ENCODE data around the gene CCL7.

DNA sequence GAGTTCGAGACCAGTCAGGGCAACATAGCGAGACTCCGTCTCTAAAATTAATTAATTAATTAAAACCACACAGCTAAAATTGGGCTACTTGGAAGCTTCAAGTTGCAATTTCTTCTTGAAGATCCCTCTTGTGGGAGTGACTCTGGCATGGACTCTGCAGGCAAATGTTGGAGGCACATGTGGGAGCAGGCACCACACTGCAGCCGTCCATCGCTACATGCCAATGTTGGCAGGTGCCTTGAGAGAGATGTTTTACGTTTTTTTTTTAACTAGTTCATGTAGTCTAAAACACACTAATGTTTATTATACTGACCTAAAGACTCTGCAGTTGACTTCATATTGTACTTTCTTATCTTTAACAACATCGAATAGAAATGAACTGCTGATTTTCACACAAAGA, 41.3 kb downstream of the CCL7 start:
- no peak for TF ChIP-seq EZH2phosphoT487 (IDR thresholded peaks at IDR 0.05; ENCODE audit: borderline replicate concordance, low read length)
- TF ChIP-seq, protein P1, sequence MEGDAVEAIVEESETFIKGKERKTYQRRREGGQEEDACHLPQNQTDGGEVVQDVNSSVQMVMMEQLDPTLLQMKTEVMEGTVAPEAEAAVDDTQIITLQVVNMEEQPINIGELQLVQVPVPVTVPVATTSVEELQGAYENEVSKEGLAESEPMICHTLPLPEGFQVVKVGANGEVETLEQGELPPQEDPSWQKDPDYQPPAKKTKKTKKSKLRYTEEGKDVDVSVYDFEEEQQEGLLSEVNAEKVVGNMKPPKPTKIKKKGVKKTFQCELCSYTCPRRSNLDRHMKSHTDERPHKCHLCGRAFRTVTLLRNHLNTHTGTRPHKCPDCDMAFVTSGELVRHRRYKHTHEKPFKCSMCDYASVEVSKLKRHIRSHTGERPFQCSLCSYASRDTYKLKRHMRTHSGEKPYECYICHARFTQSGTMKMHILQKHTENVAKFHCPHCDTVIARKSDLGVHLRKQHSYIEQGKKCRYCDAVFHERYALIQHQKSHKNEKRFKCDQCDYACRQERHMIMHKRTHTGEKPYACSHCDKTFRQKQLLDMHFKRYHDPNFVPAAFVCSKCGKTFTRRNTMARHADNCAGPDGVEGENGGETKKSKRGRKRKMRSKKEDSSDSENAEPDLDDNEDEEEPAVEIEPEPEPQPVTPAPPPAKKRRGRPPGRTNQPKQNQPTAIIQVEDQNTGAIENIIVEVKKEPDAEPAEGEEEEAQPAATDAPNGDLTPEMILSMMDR (IDR thresholded peaks at IDR 0.05; ENCODE audit: low read depth, low read length, poor library complexity, severe bottlenecking) = no peak
